T-helper 17 cell (primary cell): ENCODE data around the gene MED16. TPM values are rescaled to one million over a fixed set of nuclear protein-coding genes. Genes with fewer than 3 reads are reported as not detected.

Experiments
- total RNA-seq, 4 donors: library from RNA in 2 of 4; stranded (reverse) in 2 of 4; gene quantifications; one replicate each; pipeline ENCODE4 v1.2.3 and lab custom pipeline; 2022 to 2026

The MED16 gene
- total RNA-seq, 2 donors from 2014 or later = 59.6 to 71.3 TPM

Other genes starting within 250 kb of the MED16 start
- gene RNF126, start 230.0 kb downstream of the MED16 start, total RNA-seq = 100 to 1,000 TPM; 105 to 126 TPM
- 1 to 10 TPM; 1.3 to 2.0 TPM for gene FSTL3, start 216.8 kb downstream of the MED16 start, total RNA-seq
- gene PRSS57, start 197.7 kb downstream of the MED16 start, total RNA-seq = not detected
- gene PALM, start 184.3 kb downstream of the MED16 start, total RNA-seq = not detected
- not detected for gene MISP, start 142.1 kb downstream of the MED16 start, total RNA-seq
- gene PTBP1, start 95.7 kb downstream of the MED16 start, total RNA-seq = 100 to 1,000 TPM; 334 to 341 TPM
- not detected for gene PLPPR3, start 71.2 kb downstream of the MED16 start, total RNA-seq
- gene AZU1, start 65.3 kb downstream of the MED16 start, total RNA-seq = 1 to 10 TPM in 1 of 2 donors, under 1 TPM in 1; 0.90 to 1.2 TPM
- gene PRTN3, start 52.2 kb downstream of the MED16 start, total RNA-seq = not detected
- gene ELANE, start 40.9 kb downstream of the MED16 start, total RNA-seq = not detected
- 1 to 10 TPM; 1.9 to 5.3 TPM for gene CFD, start 33.5 kb downstream of the MED16 start, total RNA-seq
- not detected for gene RNU6-9, start 297 bp upstream of the MED16 start, total RNA-seq
- 100 to 1,000 TPM; 233 to 243 TPM for gene R3HDM4, start 20.0 kb upstream of the MED16 start, total RNA-seq
- gene KISS1R, start 24.1 kb upstream of the MED16 start, total RNA-seq = under 1 TPM; 0.94 to 0.99 TPM
- 10 to 100 TPM in 1 of 2 donors, 1 to 10 TPM in 1; 8.1 to 11.8 TPM for gene ARID3A, start 32.8 kb upstream of the MED16 start, total RNA-seq
- 10 to 100 TPM; 18.2 to 42.8 TPM for gene WDR18, start 91.2 kb upstream of the MED16 start, total RNA-seq
- 1 to 10 TPM in 1 of 2 donors, not detected in 1; 1.8 TPM for gene GRIN3B, start 107.2 kb upstream of the MED16 start, total RNA-seq
- 100 to 1,000 TPM; 270 to 318 TPM for gene TMEM259, start 127.9 kb upstream of the MED16 start, total RNA-seq
- gene RNU6-2, start 128.3 kb upstream of the MED16 start, total RNA-seq = not detected
- gene CNN2, start 133.4 kb upstream of the MED16 start, total RNA-seq = 100 to 1,000 TPM; 263 to 301 TPM
- 100 to 1,000 TPM; 107 to 112 TPM for gene ABCA7, start 146.9 kb upstream of the MED16 start, total RNA-seq
- 100 to 1,000 TPM; 603 to 646 TPM for gene ARHGAP45, start 174.0 kb upstream of the MED16 start, total RNA-seq
- gene POLR2E, start 202.2 kb upstream of the MED16 start, total RNA-seq = 10 to 100 TPM; 63.8 to 81.4 TPM
- 100 to 1,000 TPM; 184 to 187 TPM for gene GPX4, start 210.8 kb upstream of the MED16 start, total RNA-seq